Lower lobe of right lung (tissue), 2 donors: ENCODE data around the gene MPG. TPM values are rescaled to one million over a fixed set of nuclear protein-coding genes. Genes with fewer than 3 reads are reported as not detected.

Experiments
- ATAC-seq, 2 donors: fragments of 200-7000 bp; cut with Tn5 transposase; one replicate each; pipeline ENCODE4 v1.9.1; 2020 to 2022; ENCODE audit warnings: mild to moderate bottlenecking in 2 of 2, moderate library complexity in 2 of 2
- DNase-seq: peaks from one replicate; pipeline ENCODE4 v3.0.0-alpha.2; 2020
- H3K27ac ChIP-seq: fragments of 200-600 bp; one replicate; pipeline ENCODE4 v1.8.0; 2022
- H3K27me3 ChIP-seq: fragments of 200-600 bp; one replicate; pipeline ENCODE4 v1.8.0; 2022; ENCODE audit warnings: low read depth
- H3K36me3 ChIP-seq: fragments of 200-600 bp; one replicate; pipeline ENCODE4 v1.8.0; 2022; ENCODE audit warnings: mild to moderate bottlenecking
- H3K4me1 ChIP-seq: fragments of 200-600 bp; one replicate; pipeline ENCODE4 v1.8.0; 2022
- H3K4me3 ChIP-seq: fragments of 200-600 bp; one replicate; pipeline ENCODE4 v1.8.0; 2022; ENCODE audit warnings: mild to moderate bottlenecking
- H3K9me3 ChIP-seq: fragments of 200-600 bp; one replicate; pipeline ENCODE4 v1.8.0; 2022
- CTCF ChIP-seq: fragments of 200-600 bp; IDR thresholded peaks from one replicate; pipeline ENCODE4 v1.8.0; 2022; ENCODE audit warnings: antibody characterized with exemption, mild to moderate bottlenecking
- intact Hi-C: fragments of 100-400 bp; cut with DNase I; formaldehyde crosslinking; loops from one replicate; pipeline ENCODE4 v1.11.0; 2022
- total RNA-seq: library from RNA; stranded (reverse); fragmentation: NEBNext Ultra II Directional; extraction: Animal tissue kit (Norgen Biotek cat#: 25700); gene quantifications from one replicate; pipeline ENCODE4 v1.2.1, GENCODE V29; 2021
- donor health status: DM: no; HTN: yes; CAD: no; lungs with severe emphysema.

The MPG gene
- total RNA-seq, 1 donor from 2014 or later, result 38.5 TPM

- ATAC-seq, result peak; percentile 6 to 9
- H3K4me1 ChIP-seq, result peaks cover 68% of the 10 kb centered on the region
- DNase-seq, result peak; percentile 84
- intact Hi-C loops, result no loop called here
- peaks cover 10% of the 10 kb centered on the region for H3K27me3 ChIP-seq
- H3K36me3 ChIP-seq, result peaks cover 16% of the 10 kb centered on the region
- peak; percentile 32 for TF ChIP-seq CTCF
- no peaks in the 10 kb centered on the region for H3K9me3 ChIP-seq
- peak overlapping the region; percentile 92 for H3K4me3 ChIP-seq
- H3K27ac ChIP-seq, result peak overlapping the region; percentile 94
These were observed 2.2 kb upstream of the MPG start for GRCh38 chr16:75580-76501.

- DNase-seq, result peak; percentile 73
- H3K36me3 ChIP-seq, result peaks cover 21% of the 10 kb centered on the region
- H3K27me3 ChIP-seq, result peaks cover 4% of the 10 kb centered on the region
- peak; percentile 27 to 46 for ATAC-seq
- peaks cover 62% of the 10 kb centered on the region for H3K4me1 ChIP-seq
- peak overlapping the region; percentile 94 for H3K27ac ChIP-seq
- H3K4me3 ChIP-seq, result peak overlapping the region; percentile 92
- TF ChIP-seq CTCF, result no peak
- no peaks in the 10 kb centered on the region for H3K9me3 ChIP-seq
- intact Hi-C loops, result no loop called here
These were observed 1.3 kb upstream of the MPG start for GRCh38 chr16:76535-77272.

- no peak for TF ChIP-seq CTCF
- H3K4me3 ChIP-seq, result peak overlapping the region; percentile 92
- H3K27ac ChIP-seq, result peak overlapping the region; percentile 94
- DNase-seq (peak; percentile 77), ATAC-seq (peak; percentile 60 to 65)
- intact Hi-C loops, result no loop called here
- H3K4me1 ChIP-seq, result peaks cover 62% of the 10 kb centered on the region
- peaks cover 21% of the 10 kb centered on the region for H3K36me3 ChIP-seq
- H3K9me3 ChIP-seq, result no peaks in the 10 kb centered on the region
- no peaks in the 10 kb centered on the region for H3K27me3 ChIP-seq
These were observed 685 bp upstream of the MPG start for GRCh38 chr16:77273-77806.

GRCh38 chr16:78444-79150, 572 bp downstream of the MPG start:
- no peak for TF ChIP-seq CTCF
- Histone ChIP-seq H3K4me1 (peaks cover 54% of the 10 kb centered on the region), H3K27ac (peak overlapping the region; percentile 94), H3K9me3 (no peaks in the 10 kb centered on the region), H3K27me3 (no peaks in the 10 kb centered on the region), H3K36me3 (peaks cover 24% of the 10 kb centered on the region), H3K4me3 (peak overlapping the region; percentile 92)
- peak in 1 of 2 donors; percentile 1 for ATAC-seq
- intact Hi-C loops, result no loop called here
- no peak for DNase-seq
